MV-4-11 (cell line): ENCODE results near the gene GALNT14.

Experiments
- DNase-seq: peaks from one replicate; lab custom pipeline; 2025; lab: John Stamatoyannopoulos, UW

Gene GALNT14

GRCh38 chr2:31008561-31009114, 129.6 kb downstream of the GALNT14 start:
- DNase-seq, result no peak

- DNase-seq, result no peak
Measured at GRCh38 chr2:31004257-31004656, 134.0 kb downstream of the GALNT14 start.

DNA sequence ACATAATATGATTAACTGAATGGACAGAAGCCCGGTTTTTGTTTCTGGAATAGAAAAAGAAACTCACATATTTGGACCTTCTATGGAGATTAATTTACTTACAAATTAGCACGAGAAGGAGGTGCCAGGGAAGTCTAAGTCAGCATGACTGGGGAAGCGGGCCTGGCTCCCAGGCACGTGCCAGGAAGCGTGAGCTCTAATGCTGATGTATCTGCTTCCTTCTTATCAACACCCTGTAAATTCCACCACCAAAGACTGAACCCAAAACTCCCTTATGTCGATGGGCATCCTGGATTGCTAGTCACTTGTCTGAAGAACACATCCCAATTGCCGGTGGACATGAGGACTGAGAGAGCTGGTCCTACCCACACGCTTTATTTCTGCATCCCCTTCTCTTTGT, 134.5 kb downstream of the GALNT14 start:
- DNase-seq, result no peak

GRCh38 chr2:31002537-31003150, 135.6 kb downstream of the GALNT14 start:
- no peak for DNase-seq

GRCh38 chr2:31000970-31001369, 137.3 kb downstream of the GALNT14 start:
- no peak for DNase-seq

GRCh38 chr2:30998672-30999071, 139.6 kb downstream of the GALNT14 start:
- no peak for DNase-seq

- no peak for DNase-seq
Measured at GRCh38 chr2:30997979-30998378, 140.3 kb downstream of the GALNT14 start.

GRCh38 chr2:30994227-30995056, 143.8 kb downstream of the GALNT14 start:
- DNase-seq, result no peak

DNA sequence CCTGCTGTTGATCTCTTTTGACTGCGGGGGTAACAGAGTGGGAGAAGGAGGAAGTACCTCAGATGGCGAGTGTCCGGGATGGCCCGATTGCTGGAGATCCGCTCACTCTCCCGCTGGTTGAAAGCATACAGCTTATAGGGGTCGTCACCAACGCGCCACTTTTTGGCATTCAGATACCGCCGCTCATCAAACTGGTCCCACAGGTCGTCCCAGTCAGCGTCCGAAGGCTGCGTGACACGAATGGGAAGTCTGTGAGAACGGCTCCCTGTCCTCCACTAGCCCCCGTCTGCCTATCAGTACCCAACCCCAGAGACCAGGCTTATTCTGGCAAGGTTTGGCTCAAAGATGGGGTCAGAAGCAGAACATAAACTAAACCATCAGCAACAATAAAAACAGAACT, 145.5 kb downstream of the GALNT14 start:
- no peak for DNase-seq

GRCh38 chr2:30990671-30991070, 147.6 kb downstream of the GALNT14 start:
- DNase-seq, result no peak

GRCh38 chr2:30990176-30990575, 148.1 kb downstream of the GALNT14 start:
- DNase-seq, result no peak

DNA sequence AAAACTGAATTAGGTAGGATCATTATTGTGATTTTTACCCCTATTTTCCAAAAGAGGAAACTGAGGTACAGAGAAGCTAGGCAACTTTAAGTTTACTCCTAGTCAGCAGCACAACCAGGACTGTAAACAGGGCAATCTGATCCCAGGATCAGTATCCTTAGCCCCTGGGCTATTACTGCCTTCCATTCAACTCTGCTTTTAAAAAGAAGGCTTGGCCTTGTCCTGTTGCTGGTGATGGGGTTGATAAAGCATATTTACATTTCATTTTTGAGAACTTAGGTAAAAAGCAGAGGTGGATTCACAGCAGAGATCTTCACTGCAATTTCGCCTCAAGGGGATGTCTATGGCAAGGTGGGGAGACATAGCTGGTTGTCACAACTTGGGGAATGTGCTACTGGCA, 148.5 kb downstream of the GALNT14 start:
- no peak for DNase-seq

DNA sequence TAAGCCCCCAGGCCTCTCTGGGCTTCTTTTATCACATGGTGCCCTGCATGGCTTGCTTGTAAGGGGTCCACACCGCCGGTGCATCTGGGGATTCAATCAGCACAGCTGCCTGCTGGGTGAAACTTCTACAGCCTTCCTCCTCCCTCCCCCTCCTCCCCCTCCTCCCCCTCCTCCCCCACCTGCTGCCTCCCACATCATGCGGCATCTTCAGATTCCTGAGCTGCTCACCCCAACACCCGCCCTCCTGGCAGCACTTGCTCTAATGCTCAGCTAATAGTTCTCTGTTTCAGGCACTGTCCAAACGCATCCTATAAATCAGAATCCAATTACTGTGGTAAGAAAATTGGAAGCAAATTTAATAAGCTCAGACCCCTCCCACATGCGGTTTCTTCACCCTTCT, 150.7 kb downstream of the GALNT14 start:
- no peak for DNase-seq

DNA sequence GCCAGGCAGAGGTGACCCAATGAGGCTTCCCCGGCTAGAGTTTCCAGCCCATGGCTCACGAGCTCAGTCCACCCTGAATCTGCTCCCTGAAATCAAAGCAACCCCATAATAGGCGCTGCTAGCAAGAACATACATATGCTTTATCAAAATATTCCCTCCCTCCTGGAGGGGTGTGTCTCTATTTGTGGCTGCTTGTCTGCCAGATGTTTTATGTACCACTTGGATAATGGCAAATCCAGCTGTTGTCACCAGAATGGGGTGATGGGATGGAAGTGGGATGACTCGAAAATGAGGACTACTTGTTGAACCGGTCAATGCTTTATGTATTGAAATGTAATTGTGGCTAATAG, 152.0 kb downstream of the GALNT14 start:
- DNase-seq, result no peak

DNA sequence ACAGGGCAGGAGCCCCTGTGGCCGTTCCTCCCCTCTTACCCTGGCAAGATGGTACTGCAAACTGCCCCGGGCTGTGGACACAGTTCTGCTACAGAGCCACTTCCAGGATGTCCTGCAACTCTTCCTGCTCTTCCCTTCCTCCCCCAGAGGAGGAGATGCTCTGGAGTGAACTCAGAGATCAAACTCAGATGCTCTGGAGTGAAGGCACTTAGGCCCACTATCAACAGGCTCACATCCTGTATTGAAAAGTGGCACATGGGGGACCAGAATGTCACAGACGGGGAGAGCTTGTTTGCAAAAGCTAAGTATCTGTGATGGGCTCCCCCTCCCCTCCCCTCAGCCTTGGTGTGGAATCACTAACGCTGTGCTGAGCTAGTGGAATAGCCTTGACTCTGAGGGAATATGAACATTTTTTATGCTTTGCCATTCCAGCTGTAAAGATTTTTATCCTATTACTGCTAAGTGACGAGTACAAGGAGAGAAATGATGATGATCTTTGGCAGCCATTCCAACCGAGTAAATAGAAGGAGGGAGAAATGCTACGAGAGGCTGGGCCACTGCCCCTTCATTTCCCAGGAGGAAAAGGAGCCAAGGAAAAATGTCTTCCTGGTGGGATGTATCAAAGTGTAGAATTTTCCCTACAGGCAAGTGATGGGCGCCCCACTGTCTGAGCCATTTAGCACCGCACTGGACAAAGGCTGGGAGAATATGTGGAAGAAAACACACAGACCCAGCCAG, 152.6 kb downstream of the GALNT14 start:
- DNase-seq, result no peak

DNA sequence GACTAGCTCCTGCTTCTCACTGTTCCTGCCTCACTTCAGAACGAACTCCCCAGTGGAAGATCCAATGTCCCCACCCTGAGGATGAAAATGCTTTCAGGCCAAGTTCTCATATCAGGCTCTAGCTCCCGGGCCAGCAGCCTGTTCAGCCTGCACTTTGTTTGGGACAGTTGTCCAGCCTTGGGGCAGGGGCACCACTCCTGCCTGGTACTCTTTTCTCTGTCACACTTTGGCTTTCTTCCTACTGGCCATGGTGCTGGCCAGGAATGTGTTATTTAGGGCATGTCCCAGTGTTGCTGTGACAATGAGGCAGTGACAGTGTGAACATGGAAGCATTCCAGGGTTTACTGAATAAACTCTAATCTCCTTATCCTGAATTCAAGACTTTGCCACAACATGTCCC, 154.1 kb downstream of the GALNT14 start:
- no peak for DNase-seq

GRCh38 chr2:30981510-30981909, 156.7 kb downstream of the GALNT14 start:
- DNase-seq, result no peak

DNA sequence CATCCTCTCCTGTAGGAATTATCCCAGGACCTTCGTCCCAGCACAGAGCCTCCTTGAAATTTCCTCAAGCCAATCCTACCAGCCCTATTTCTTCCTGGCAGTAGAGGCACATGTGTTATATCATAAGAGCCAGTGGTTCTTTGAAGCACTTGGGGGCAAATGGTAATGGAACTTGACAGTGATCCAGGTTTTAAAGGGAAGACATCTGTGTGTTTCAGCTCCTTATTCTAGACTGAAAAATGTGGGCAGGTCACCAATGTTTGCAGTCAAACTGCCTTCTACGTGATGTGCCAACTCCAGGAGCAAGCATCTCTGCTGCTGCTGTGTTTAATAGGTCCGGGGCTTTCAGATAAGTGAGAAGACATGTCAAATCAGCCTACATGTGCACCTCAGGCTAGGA, 157.1 kb downstream of the GALNT14 start:
- no peak for DNase-seq

- DNase-seq, result no peak
Measured at GRCh38 chr2:30979822-30980245, 158.4 kb downstream of the GALNT14 start.

GRCh38 chr2:30978854-30979253, 159.4 kb downstream of the GALNT14 start:
- no peak for DNase-seq

DNA sequence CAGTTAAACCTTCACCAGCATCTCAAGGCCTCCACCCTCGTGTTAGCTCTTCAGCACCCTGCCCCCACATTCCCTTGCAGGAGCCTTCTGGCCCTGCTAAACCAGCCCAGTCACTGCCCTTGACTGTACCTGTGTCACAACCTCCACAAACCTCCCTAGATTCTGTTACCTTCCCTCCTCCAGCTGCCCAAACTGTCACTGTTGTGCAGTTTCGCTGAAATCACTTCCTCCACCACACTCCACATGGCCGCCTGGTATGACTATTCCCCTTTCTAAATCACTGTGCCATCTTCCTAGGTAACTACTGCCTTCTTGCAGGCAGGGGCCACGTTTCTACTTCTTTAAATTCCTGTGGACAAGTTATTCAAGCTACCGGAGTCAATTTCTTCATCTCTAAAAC, 160.2 kb downstream of the GALNT14 start:
- no peak for DNase-seq

DNA sequence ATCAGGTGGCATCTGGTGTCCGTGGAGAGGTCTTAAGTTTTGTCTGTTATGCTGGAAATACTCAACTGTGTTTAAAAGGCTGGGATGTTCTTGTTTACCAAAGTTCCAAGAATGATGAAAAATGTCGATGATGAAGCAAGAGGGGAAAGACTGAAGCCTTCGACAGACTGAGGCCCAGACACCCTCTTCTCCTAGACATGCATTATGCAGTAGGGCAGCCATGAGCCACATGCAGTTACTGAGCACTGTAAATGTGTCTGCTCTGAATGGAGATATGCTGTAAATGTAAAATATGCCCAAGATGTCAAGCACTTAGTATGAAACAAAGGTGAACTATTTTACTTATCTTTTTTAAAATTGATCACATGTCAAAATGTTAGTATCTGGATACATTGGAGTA, 163.1 kb downstream of the GALNT14 start:
- DNase-seq, result no peak

DNA sequence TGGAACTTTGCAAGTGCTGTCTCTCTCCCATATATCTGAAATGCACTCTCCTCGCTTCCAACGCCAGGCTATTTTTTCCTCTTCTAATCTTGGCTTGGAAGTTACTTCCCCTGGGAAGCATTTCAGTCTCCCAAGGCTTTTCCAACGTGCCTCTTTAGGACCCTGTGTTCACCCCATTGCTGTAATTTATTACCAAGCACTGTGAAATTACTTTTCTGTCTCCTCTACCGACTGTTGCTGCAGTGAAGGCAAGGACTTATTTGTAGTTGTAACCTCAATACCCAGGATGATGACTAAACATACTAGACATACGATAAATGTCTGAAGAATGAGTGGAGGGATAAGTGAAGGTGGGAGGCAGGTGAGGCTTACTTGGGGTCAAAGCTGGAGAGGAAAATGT, 163.7 kb downstream of the GALNT14 start:
- DNase-seq, result no peak
